Uterus (tissue), 4 donors: Measurements from ENCODE around the gene STXBP4. TPM values are rescaled to one million over a fixed set of nuclear protein-coding genes. Genes with fewer than 3 reads are reported as not detected.

Experiments used
- DNase-seq, 2 donors: peaks; one replicate each; pipeline ENCODE4 v3.0.0-alpha.2; 2019 to 2020
- H3K27ac ChIP-seq, 2 donors: fragments of 200-600 bp; sonication (generic); 1 replicate in 1 of 2; 2 replicates in 1 of 2; pipeline ENCODE4 v1.5.1; 2016 to 2018
- H3K27me3 ChIP-seq, 2 donors: fragments of 200-600 bp; sonication (generic); one replicate each; pipeline ENCODE4 v1.5.1; 2018 to 2019; ENCODE audit warnings: control low read depth in 1 of 2
- H3K36me3 ChIP-seq, 2 donors: fragments of 200-600 bp; sonication (generic); one replicate each; pipeline ENCODE4 v1.5.1; 2019; ENCODE audit warnings: control low read depth in 1 of 2
- H3K4me1 ChIP-seq, 2 donors: fragments of 200-600 bp; sonication (generic); one replicate each; pipeline ENCODE4 v1.5.1; 2018 to 2019; ENCODE audit warnings: control low read depth in 1 of 2
- H3K4me3 ChIP-seq, 2 donors: fragments of 200-600 bp; sonication (generic); 1 replicate in 1 of 2; 2 replicates in 1 of 2; pipeline ENCODE4 v1.5.1; 2018 to 2019; ENCODE audit warnings: mild to moderate bottlenecking in 1 of 2
- H3K9me3 ChIP-seq, 2 donors: fragments of 200-600 bp; sonication (generic); one replicate each; pipeline ENCODE4 v1.5.1; 2019; ENCODE audit warnings: control low read depth in 1 of 2
- CTCF ChIP-seq, 4 experiments: fragments of 200-600 bp in 2 of 4; fragments of 450-650 bp in 2 of 4; sonication (generic) in 2 of 4; IDR thresholded peaks; one replicate each; pipeline ENCODE4 v1.5.1; 2016 to 2019; ENCODE audit warnings: antibody characterized with exemption in 4 of 4, mild to moderate bottlenecking in 2 of 4, moderate library complexity in 1 of 4
- POLR2A ChIP-seq, 2 donors: fragments of 450-650 bp; IDR thresholded peaks; one replicate each; pipeline ENCODE4 v1.6.1; 2016; ENCODE audit warnings: antibody characterized with exemption in 2 of 2, mild to moderate bottlenecking in 1 of 2, moderate library complexity in 1 of 2
- intact Hi-C: fragments of 100-400 bp; cut with DNase I; formaldehyde crosslinking; loops from one replicate; pipeline ENCODE4 v1.15.1; 2023; ENCODE audit warnings: low total_unique reads
- total RNA-seq, 4 donors: library from RNA; depleted of rRNA in 3 of 4; stranded (reverse); fragments of >200 nt in 3 of 4; gene quantifications; one replicate each; pipeline versions ENCODE4 v1.1.0 to v1.2.4, GENCODE V29; 2014 to 2023
- donor health status: DM: yes; HTN: yes; CAD: no.

Gene STXBP4
- total RNA-seq, 4 donors from 2014 or later, result 2.8 to 100 (median 20.9) TPM

GRCh38 chr17:55177159-55177854 lies 208.7 kb downstream of the STXBP4 start:
- intact Hi-C loops, result no loop called here

GRCh38 chr17:55177855-55178217 lies 209.3 kb downstream of the STXBP4 start:
- intact Hi-C loops, result no loop called here

More at GRCh38 chr17:55177159-55177854, 208.7 kb downstream of the STXBP4 start:
- DNase-seq, result no peak
- Histone ChIP-seq H3K27me3 (no peaks in the 10 kb centered on the region), H3K27ac (no peak overlapping the region), H3K36me3 (no peaks in the 10 kb centered on the region), H3K4me1 (no peaks in the 10 kb centered on the region), H3K9me3 (no peaks in the 10 kb centered on the region), H3K4me3 (no peak overlapping the region)
- TF ChIP-seq POLR2A (IDR thresholded peaks at IDR 0.05) (no peak), CTCF (IDR thresholded peaks at IDR 0.05) (no peak)

GRCh38 chr17:55186937-55187770 lies 218.6 kb downstream of the STXBP4 start:
- Histone ChIP-seq H3K9me3 (no peaks in the 10 kb centered on the region), H3K4me1 (no peaks in the 10 kb centered on the region), H3K36me3 (no peaks in the 10 kb centered on the region), H3K27me3 (no peaks in the 10 kb centered on the region), H3K4me3 (no peak overlapping the region), H3K27ac (no peak overlapping the region)
- TF ChIP-seq POLR2A (IDR thresholded peaks at IDR 0.05) (no peak), CTCF (IDR thresholded peaks at IDR 0.05) (no peak)
- peak in 1 of 2 donors; percentile 21 for DNase-seq
- intact Hi-C loops, result no loop called here

More at GRCh38 chr17:55177855-55178217, 209.3 kb downstream of the STXBP4 start:
- Histone ChIP-seq H3K27me3 (no peaks in the 10 kb centered on the region), H3K4me1 (no peaks in the 10 kb centered on the region), H3K9me3 (no peaks in the 10 kb centered on the region), H3K36me3 (no peaks in the 10 kb centered on the region), H3K4me3 (no peak overlapping the region), H3K27ac (no peak overlapping the region)
- DNase-seq, result no peak
- TF ChIP-seq POLR2A (IDR thresholded peaks at IDR 0.05) (no peak), CTCF (IDR thresholded peaks at IDR 0.05) (no peak)

GRCh38 chr17:55190748-55191147 lies 222.2 kb downstream of the STXBP4 start:
- no peak overlapping the region for H3K4me3 ChIP-seq
- H3K4me1 ChIP-seq, result no peaks in the 10 kb centered on the region
- H3K27ac ChIP-seq, result no peak overlapping the region
- no peaks in the 10 kb centered on the region for H3K9me3 ChIP-seq
- H3K27me3 ChIP-seq, result no peaks in the 10 kb centered on the region
- TF ChIP-seq CTCF (IDR thresholded peaks at IDR 0.05), result no peak
- no peak for TF ChIP-seq POLR2A (IDR thresholded peaks at IDR 0.05)
- no peak for DNase-seq
- no peaks in the 10 kb centered on the region for H3K36me3 ChIP-seq
- intact Hi-C loops, result no loop called here
